Progenitor cell of endocrine pancreas (in vitro differentiated cells): ENCODE results near the gene MRTFA. TPM values are rescaled to one million over a fixed set of nuclear protein-coding genes. Genes with fewer than 3 reads are reported as not detected.

Experiments
- DNase-seq: peaks from one replicate; pipeline ENCODE4 v3.0.0; 2021; ENCODE audit warnings: low spot score; ENCODE audit not compliant: unreplicated experiment
- H3K27ac Mint-ChIP-seq: 2 replicates; pipeline ENCODE4 v1.8.0; 2021; ENCODE audit warnings: mild to moderate bottlenecking, moderate library complexity, mixed read lengths
- H3K27me3 Mint-ChIP-seq: 2 replicates; pipeline ENCODE4 v1.8.0; 2021; ENCODE audit warnings: mixed read lengths
- H3K36me3 Mint-ChIP-seq: 2 replicates; pipeline ENCODE4 v1.8.0; 2022; ENCODE audit warnings: mixed read lengths; ENCODE audit not compliant: insufficient read depth
- H3K4me1 Mint-ChIP-seq: 2 replicates; pipeline ENCODE4 v1.8.0; 2021; ENCODE audit warnings: low read depth, mixed read lengths
- H3K4me3 Mint-ChIP-seq: 2 replicates; pipeline ENCODE4 v1.8.0; 2021; ENCODE audit warnings: low read depth, mild to moderate bottlenecking, moderate library complexity, mixed read lengths
- H3K9me3 Mint-ChIP-seq: 2 replicates; pipeline ENCODE4 v1.8.0; 2021; ENCODE audit warnings: low read depth, mixed read lengths
- CTCF ChIP-seq: fragments of 200-600 bp; sonication (generic); IDR thresholded peaks from one replicate; pipeline ENCODE4 v1.5.0; 2021; ENCODE audit warnings: antibody characterized with exemption, mild to moderate bottlenecking; ENCODE audit not compliant: unreplicated experiment
- total RNA-seq: library from RNA; stranded (reverse); gene quantifications from 2 replicates; pipeline ENCODE4 v1.2.1, GENCODE V29; 2021

Gene MRTFA
- total RNA-seq, 1 donor from 2014 or later = 61.9 TPM

GRCh38 chr22:40610329-40610850 lies 26.1 kb downstream of the MRTFA start:
- Mint-ChIP-seq H3K4me1 (peaks cover 20% of the 10 kb centered on the region), H3K36me3 (no peaks in the 10 kb centered on the region), H3K9me3 (no peaks in the 10 kb centered on the region), H3K27ac (peak overlapping the region; percentile 33), H3K27me3 (no peaks in the 10 kb centered on the region), H3K4me3 (no peak overlapping the region)
- DNase-seq = no peak
- no peak for TF ChIP-seq CTCF

- no peak for DNase-seq
- Mint-ChIP-seq H3K27me3 (no peaks in the 10 kb centered on the region), H3K27ac (no peak overlapping the region), H3K4me3 (no peak overlapping the region), H3K4me1 (peaks cover 26% of the 10 kb centered on the region), H3K9me3 (no peaks in the 10 kb centered on the region), H3K36me3 (no peaks in the 10 kb centered on the region)
- no peak for TF ChIP-seq CTCF
Observed at GRCh38 chr22:40609216-40609615, 27.3 kb downstream of the MRTFA start.

- H3K9me3 Mint-ChIP-seq = no peaks in the 10 kb centered on the region
- TF ChIP-seq CTCF = no peak
- H3K36me3 Mint-ChIP-seq = no peaks in the 10 kb centered on the region
- peak overlapping the region; percentile 54 for H3K27ac Mint-ChIP-seq
- no peak for DNase-seq
- H3K27me3 Mint-ChIP-seq = no peaks in the 10 kb centered on the region
- H3K4me3 Mint-ChIP-seq = no peak overlapping the region
- peaks cover 28% of the 10 kb centered on the region for H3K4me1 Mint-ChIP-seq
Observed at GRCh38 chr22:40607506-40607905, 29.0 kb downstream of the MRTFA start.

- no peak for DNase-seq
- H3K4me1 Mint-ChIP-seq = peaks cover 28% of the 10 kb centered on the region
- H3K36me3 Mint-ChIP-seq = no peaks in the 10 kb centered on the region
- H3K27ac Mint-ChIP-seq = peak overlapping the region; percentile 86
- no peaks in the 10 kb centered on the region for H3K27me3 Mint-ChIP-seq
- no peaks in the 10 kb centered on the region for H3K9me3 Mint-ChIP-seq
- TF ChIP-seq CTCF = no peak
- H3K4me3 Mint-ChIP-seq = no peak overlapping the region
Observed at GRCh38 chr22:40606306-40606705, 30.2 kb downstream of the MRTFA start.

- no peak for DNase-seq
- no peak for TF ChIP-seq CTCF
- H3K9me3 Mint-ChIP-seq = no peaks in the 10 kb centered on the region
- H3K27me3 Mint-ChIP-seq = no peaks in the 10 kb centered on the region
- peaks cover 30% of the 10 kb centered on the region for H3K4me1 Mint-ChIP-seq
- H3K4me3 Mint-ChIP-seq = no peak overlapping the region
- H3K36me3 Mint-ChIP-seq = no peaks in the 10 kb centered on the region
- no peak overlapping the region for H3K27ac Mint-ChIP-seq
Observed at GRCh38 chr22:40605761-40606160, 30.8 kb downstream of the MRTFA start.
